HepG2 (cell line): ENCODE data around the gene TCF19. TPM values are rescaled to one million over a fixed set of nuclear protein-coding genes. Genes with fewer than 3 reads are reported as not detected.
A peak's percentile ranks its signal among the peaks of the same experiment; 100 is the strongest.

Experiments
- ATAC-seq: fragments of 200-7000 bp; cut with Tn5 transposase; 3 replicates; pipeline ENCODE4 v1.9.1; 2020; ENCODE audit warnings: mild to moderate bottlenecking, moderate library complexity
- BruUV-seq: library from RNA; stranded (reverse); fragments of 400-500 nt; replicated peaks from 2 replicates; lab custom pipeline; 2021; lab: Mats Ljungman, UMichigan
- CTCF ChIA-PET: fragments of 300-600 bp; formaldehyde crosslinking; extraction: SDS; loops from one replicate; lab custom pipeline; 2021; ENCODE audit warnings: low total read pairs, inconsistent platforms, low intra/inter-chr PET ratio; lab: Yijun Ruan, JAX
- POLR2A ChIA-PET: fragments of 350-600 bp; sonication (Branson Sonifier 250); formaldehyde crosslinking; loops from one replicate; lab custom pipeline; 2020; ENCODE audit warnings: antibody characterized with exemption, inconsistent platforms; lab: Yijun Ruan, JAX
- DNase-seq: peaks from one replicate; pipeline ENCODE4 v3.0.0-alpha.2; 2015; ENCODE audit warnings: low spot score
- FAIRE-seq: peaks from 3 replicates; lab custom pipeline; 2011; peaks lifted over from hg19 to GRCh38; lab: Jason Lieb, UNC
- H2AFZ ChIP-seq: one replicate; pipeline ENCODE4 v1.6.1; 2011; ENCODE audit warnings: low read length, inconsistent platforms
- H3K27ac ChIP-seq: fragments of 300-600 bp; 3 replicates; pipeline ENCODE4 v1.8.0; 2011; ENCODE audit warnings: mixed run types, mild to moderate bottlenecking, mixed read lengths, low read length, inconsistent platforms; ENCODE audit not compliant: insufficient read depth; ENCODE audit errors: extremely low read length
- H3K27me3 ChIP-seq, 2 experiments: fragments of 200-600 bp in 1 of 2; 2 replicates in 1 of 2; 3 replicates in 1 of 2; pipeline versions ENCODE4 v1.6.0 to v1.8.0; 2011; ENCODE audit warnings: low read length in 2 of 2, mild to moderate bottlenecking in 2 of 2, moderate library complexity in 2 of 2, inconsistent platforms in 1 of 2; ENCODE audit not compliant: insufficient read depth in 2 of 2, control insufficient read depth in 1 of 2
- H3K36me3 ChIP-seq, 2 experiments: fragments of 200-600 bp in 1 of 2; replicated peaks in 1 of 2; 2 replicates in 1 of 2; 3 replicates in 1 of 2; pipeline versions ENCODE4 v1.5.1 to v1.8.0; 2011; ENCODE audit warnings: low read length in 2 of 2, inconsistent platforms in 1 of 2; ENCODE audit not compliant: insufficient read depth in 2 of 2, control insufficient read depth in 1 of 2
- H3K4me1 ChIP-seq: 2 replicates; pipeline ENCODE4 v1.5.1; 2012; ENCODE audit warnings: low read length, inconsistent platforms; ENCODE audit not compliant: insufficient read depth
- H3K4me2 ChIP-seq: 2 replicates; pipeline ENCODE4 v1.6.0; 2011; ENCODE audit warnings: low read depth, low read length, inconsistent platforms
- H3K4me3 ChIP-seq, 3 experiments: fragments of 200-600 bp in 1 of 3; sonication (generic), shearing (Covaris generic) in 1 of 3; replicated peaks in 1 of 3; 2 replicates each; pipeline ENCODE4 v1.5.1; 2011 to 2016; ENCODE audit warnings: low read length in 3 of 3, inconsistent platforms in 2 of 3, low read depth in 2 of 3, mild to moderate bottlenecking in 2 of 3, control low read depth in 1 of 3, mixed read lengths in 1 of 3; ENCODE audit not compliant: insufficient read depth in 1 of 3
- H3K79me2 ChIP-seq: one replicate; pipeline ENCODE4 v1.6.1; 2011; ENCODE audit warnings: low read length, inconsistent platforms; ENCODE audit not compliant: insufficient read depth
- H3K9ac ChIP-seq: 2 replicates; pipeline ENCODE4 v1.6.0; 2011; ENCODE audit warnings: mild to moderate bottlenecking, low read depth, low read length, inconsistent platforms; ENCODE audit not compliant: insufficient read depth
- H3K9me3 ChIP-seq: 2 replicates; pipeline ENCODE4 v1.5.1; 2012; ENCODE audit warnings: mild to moderate bottlenecking, low read length
- H4K20me1 ChIP-seq: 2 replicates; pipeline ENCODE4 v1.6.0; 2011; ENCODE audit warnings: inconsistent platforms, mild to moderate bottlenecking, low read length, moderate library complexity; ENCODE audit not compliant: insufficient read depth
- E2F1 ChIP-seq: sonication (generic); formaldehyde crosslinking; IDR thresholded peaks from 2 replicates; pipeline ENCODE4 v1.5.0; 2020; ENCODE audit warnings: missing genetic modification reagents
- NR2F6 ChIP-seq, 2 experiments: IDR thresholded peaks; 2 replicates each; pipeline ENCODE4 v1.6.1; 2016; ENCODE audit warnings: antibody characterized with exemption in 1 of 2, mild to moderate bottlenecking in 1 of 2
- SETDB1 ChIP-seq: sonication (generic); formaldehyde crosslinking; IDR thresholded peaks from 2 replicates; pipeline ENCODE4 v1.5.1; 2020; ENCODE audit warnings: missing genetic modification reagents, mild to moderate bottlenecking, borderline replicate concordance
- ZBTB44 ChIP-seq: sonication (generic); formaldehyde crosslinking; IDR thresholded peaks from 2 replicates; pipeline ENCODE4 v1.4.0; 2020; ENCODE audit warnings: missing genetic modification reagents
- WGBS: methylation state at CpG from one replicate; pipeline ENCODE4 v1.1.6; 2017; ENCODE audit warnings: low lambda C conversion rate; 5-methylcytosine and 5-hydroxymethylcytosine counted together
- in situ Hi-C: cut with HindIII; loops from 2 replicates; pipeline ENCODE4 v1.10.0; 2017; ENCODE audit warnings: low pct_unique_long_range_greater_than_20kb; ENCODE audit not compliant: extremely low pct_ligation_motif_present
- intact Hi-C: fragments of 100-400 bp; cut with micrococcal nuclease; formaldehyde crosslinking; loops from one replicate; pipeline ENCODE4 v1.10.0; 2022; ENCODE audit not compliant: unreplicated experiment
- polyA plus RNA-seq, 8 experiments: library from polyadenylated mRNA; depleted of rRNA in 3 of 8; stranded (reverse) in 7 of 8; unstranded in 1 of 8; fragments of >200 nt; fragmentation: Illumina TruSeq in 4 of 8; extraction: Trizol in 4 of 8; gene quantifications; 2 replicates each; pipeline versions ENCODE4 v1.2.1 to v1.2.3, GENCODE V29; 2011 to 2016; ENCODE audit warnings: low read depth in 4 of 8, missing spikeins in 1 of 8, mixed read lengths in 1 of 8; ENCODE audit not compliant: insufficient read depth in 1 of 8
- total RNA-seq, 5 experiments: library from RNA; depleted of rRNA; stranded (reverse); fragments of >200 nt; fragmentation: Illumina TruSeq; extraction: Trizol; gene quantifications; 2 replicates each; pipeline ENCODE4 v1.2.3, GENCODE V29; 2016; ENCODE audit warnings: low read depth in 1 of 5

Gene TCF19
- total and polyA plus RNA-seq, 2 of the 13 experiments (the other 11 are each of a cell fraction or from before 2014, with no cell fraction given), result 4.9 to 22.2 TPM

- Histone ChIP-seq H3K9ac (no peak overlapping the region), H3K4me1 (peaks cover 1% of the 10 kb centered on the region; the same call in 1 of the 2 replicates), H3K27ac (no peak overlapping the region), H3K79me2 (no peaks in the 10 kb centered on the region), H3K4me2 (no peak overlapping the region), H3K36me3 (no peaks in the 10 kb centered on the region), H2AFZ (no peak overlapping the region), H3K9me3 (no peaks in the 10 kb centered on the region), H3K4me3 (no peak overlapping the region), H4K20me1 (no peaks in the 10 kb centered on the region), H3K27me3 (peaks cover 6 to 75% of the 10 kb centered on the region in 2 experiments; a peak in 4 of 5 replicates)
- ATAC-seq, result no peak
- TF ChIP-seq NR2F6 (IDR thresholded peaks at IDR 0.05), result no peak
- no peak for TF ChIP-seq NR2F6 (CRISPR knock-in tag; IDR thresholded peaks at IDR 0.05)
- no peak for TF ChIP-seq SETDB1 (CRISPR knock-in tag)
- FAIRE-seq, result no peak
- ChIA-PET CTCF (no interaction called here), POLR2A (no interaction called here)
- BruUV-seq, result no TSS peak
- DNase-seq, result no peak
- 31% methylated on average over 11 of the region's 12 CpGs for WGBS
- intact Hi-C loops, result no loop called here
- in situ Hi-C loops, result no loop called here
Observed at GRCh38 chr6:31115941-31116560, 42.3 kb upstream of the TCF19 start.

- no TSS peak for BruUV-seq
- intact Hi-C loops, result no loop called here
- no peak for TF ChIP-seq ZBTB44 (CRISPR knock-in tag)
- no peak for TF ChIP-seq E2F1 (CRISPR knock-in tag)
- TF ChIP-seq, all 625 proteins: peak for 0
Observed at GRCh38 chr6:31116661-31117385, 41.6 kb upstream of the TCF19 start.

More at GRCh38 chr6:31116661-31117385, 41.6 kb upstream of the TCF19 start:
- no peak for DNase-seq
- 34% methylated on average over 18 of the region's 19 CpGs for WGBS
- ATAC-seq, result no peak; the same call in 2 of the 3 replicates
- Histone ChIP-seq H2AFZ (no peak overlapping the region), H3K4me1 (no peaks in the 10 kb centered on the region; the same call in 1 of the 2 replicates), H3K9ac (no peak overlapping the region), H3K36me3 (no peaks in the 10 kb centered on the region), H3K27me3 (peaks cover 6 to 73% of the 10 kb centered on the region in 2 experiments; a peak in 4 of 5 replicates), H3K79me2 (no peaks in the 10 kb centered on the region), H3K9me3 (no peaks in the 10 kb centered on the region), H3K4me2 (0 out of 2 replicates have a peak overlapping the region, but pooled peaks have one; percentile 1), H3K27ac (no peak overlapping the region), H3K4me3 (no peak overlapping the region), H4K20me1 (no peaks in the 10 kb centered on the region)
- FAIRE-seq, result no peak
- CTCF ChIA-PET, result no interaction called here
- in situ Hi-C loops, result no loop called here
- POLR2A ChIA-PET, result no interaction called here
